Measurements from ENCODE around the gene BNC2.

DNA sequence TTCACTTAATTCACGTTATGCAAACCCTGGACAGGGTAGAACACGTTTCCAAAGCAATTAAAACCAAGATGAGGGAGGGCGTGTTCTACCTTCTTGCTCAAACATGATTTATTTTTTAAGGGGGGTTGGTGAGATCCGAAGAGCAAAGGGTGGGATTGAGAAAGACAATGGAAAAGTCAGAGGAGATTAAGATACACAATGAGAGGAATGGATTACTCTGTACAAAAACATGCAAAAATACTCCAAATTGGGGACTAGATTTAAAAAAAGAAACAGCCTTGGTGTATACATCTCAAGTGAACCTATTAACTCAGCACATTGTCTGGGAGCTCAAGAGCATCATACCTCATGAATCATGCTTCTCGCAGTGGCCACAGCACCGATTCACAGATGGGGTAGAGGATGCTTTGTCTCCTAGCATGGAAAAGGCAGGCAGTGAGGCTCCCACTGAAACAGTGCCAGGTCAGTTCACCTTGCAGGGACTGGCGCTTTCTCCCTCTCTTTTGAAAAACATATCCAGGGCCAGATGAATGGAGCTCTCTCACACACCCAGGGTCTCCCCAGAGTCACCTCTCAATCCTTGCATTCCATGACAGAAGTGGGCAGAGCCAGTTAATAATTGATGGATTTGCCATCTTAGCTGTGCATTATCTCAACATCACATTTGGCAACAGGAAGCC is 459.7 kb downstream of the BNC2 start:
- no peak for TF ChIP-seq EZH2 (IDR thresholded peaks at IDR 0.05; ENCODE audit: insufficient read depth, poor library complexity, severe bottlenecking)
- no peak for TF ChIP-seq EZH2phosphoT487 (IDR thresholded peaks at IDR 0.05; ENCODE audit: insufficient read depth, low read depth)

Data from GM23248 (cell line).